GM19043 (cell line): ENCODE measurements around the gene HIVEP2.

Experiments used
- ATAC-seq: cut with Tn5 transposase; IDR thresholded peaks from one replicate; pipeline ENCODE4 v1.9.1; 2021; ENCODE audit warnings: low read depth; ENCODE audit not compliant: unreplicated experiment

Gene HIVEP2

DNA sequence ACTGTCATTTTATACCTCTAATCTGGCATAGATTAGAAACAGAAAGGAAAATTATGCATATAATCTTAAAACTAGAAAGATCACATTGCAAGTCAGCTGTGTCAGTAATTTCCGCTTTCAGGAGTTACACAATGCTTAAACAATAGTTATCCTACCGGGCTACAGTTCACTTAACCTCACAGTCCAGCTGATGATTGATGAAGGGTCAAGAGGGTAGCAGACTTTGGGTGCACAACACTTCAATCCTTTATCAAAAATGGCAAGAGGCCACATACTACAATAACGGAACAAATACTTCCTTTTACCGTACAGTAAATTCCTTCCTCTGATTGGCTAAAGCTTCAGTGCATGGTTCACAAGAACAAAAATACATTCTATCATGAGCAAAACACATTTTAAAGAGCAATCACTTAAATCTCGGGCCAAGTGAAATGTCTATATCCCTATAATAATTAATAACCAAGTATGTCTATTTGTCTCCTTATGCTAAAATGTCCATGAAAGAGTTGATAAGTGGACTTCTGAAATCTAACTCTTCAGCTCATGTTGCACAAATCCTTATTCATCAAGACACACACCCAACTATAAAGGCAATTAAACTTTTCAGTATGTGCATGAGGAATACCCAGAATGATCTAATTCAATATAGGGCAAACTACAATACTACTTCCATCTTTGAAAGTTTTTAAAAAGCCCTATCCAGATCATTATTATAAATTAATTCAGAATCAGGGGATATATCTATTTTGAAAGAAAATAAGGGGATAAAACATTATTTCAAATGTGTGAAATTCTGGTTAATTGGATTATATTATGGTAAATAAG, 76.8 kb downstream of the HIVEP2 start:
- peak; percentile 32 for ATAC-seq

- ATAC-seq = no peak
These were observed 77.6 kb downstream of the HIVEP2 start for GRCh38 chr6:142867355-142867801.

GRCh38 chr6:142863981-142864380, 81.0 kb downstream of the HIVEP2 start:
- ATAC-seq = no peak

DNA sequence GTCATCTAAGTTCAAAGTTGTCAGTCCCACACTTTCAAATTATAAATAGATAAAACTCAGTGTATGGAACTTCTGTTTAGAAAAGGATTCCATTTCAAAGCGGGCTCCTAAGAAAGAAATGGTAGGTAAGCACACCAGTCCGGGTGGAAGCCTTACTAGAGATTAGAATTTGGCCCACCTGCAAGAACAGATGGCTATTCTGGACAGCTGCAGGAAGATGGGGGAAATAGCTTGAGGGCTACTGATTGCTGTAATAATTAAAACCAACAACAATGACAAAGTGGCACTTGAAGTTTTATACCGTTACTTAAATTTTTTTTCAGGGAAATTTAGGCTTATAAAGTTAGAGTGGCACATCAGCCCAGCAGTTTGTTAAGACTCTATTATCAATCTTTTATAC, 83.3 kb downstream of the HIVEP2 start:
- no peak for ATAC-seq

GRCh38 chr6:142860498-142860897, 84.5 kb downstream of the HIVEP2 start:
- no peak for ATAC-seq

GRCh38 chr6:142857796-142858555, 87.0 kb downstream of the HIVEP2 start:
- no peak for ATAC-seq

DNA sequence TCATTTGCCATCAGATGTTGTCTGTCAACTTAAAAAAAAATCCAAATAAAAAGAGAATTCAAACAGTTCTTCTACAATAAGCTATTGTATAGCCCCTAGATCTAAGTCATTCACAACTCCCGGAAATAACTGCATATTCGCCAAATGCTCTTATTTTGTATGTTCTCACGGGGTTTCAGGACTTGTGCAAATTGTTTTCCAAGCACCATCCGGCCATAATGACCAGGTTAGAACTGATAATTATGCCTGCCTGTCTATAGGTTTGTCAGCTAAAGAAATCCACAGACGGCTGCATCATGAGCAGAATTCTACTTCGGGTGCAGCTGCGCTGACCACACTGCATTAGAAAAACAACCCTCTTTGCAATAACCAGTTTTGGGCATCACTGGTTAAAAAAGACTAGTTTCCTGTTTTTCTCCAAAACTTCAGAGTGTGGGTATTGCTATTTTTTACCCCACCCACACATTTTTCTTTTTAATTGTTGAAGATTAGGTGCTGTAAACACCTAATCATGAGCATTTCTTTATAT, 87.7 kb downstream of the HIVEP2 start:
- ATAC-seq = peak; percentile 34

- peak; percentile 55 for ATAC-seq
These were observed 88.2 kb downstream of the HIVEP2 start for GRCh38 chr6:142856624-142857232.

DNA sequence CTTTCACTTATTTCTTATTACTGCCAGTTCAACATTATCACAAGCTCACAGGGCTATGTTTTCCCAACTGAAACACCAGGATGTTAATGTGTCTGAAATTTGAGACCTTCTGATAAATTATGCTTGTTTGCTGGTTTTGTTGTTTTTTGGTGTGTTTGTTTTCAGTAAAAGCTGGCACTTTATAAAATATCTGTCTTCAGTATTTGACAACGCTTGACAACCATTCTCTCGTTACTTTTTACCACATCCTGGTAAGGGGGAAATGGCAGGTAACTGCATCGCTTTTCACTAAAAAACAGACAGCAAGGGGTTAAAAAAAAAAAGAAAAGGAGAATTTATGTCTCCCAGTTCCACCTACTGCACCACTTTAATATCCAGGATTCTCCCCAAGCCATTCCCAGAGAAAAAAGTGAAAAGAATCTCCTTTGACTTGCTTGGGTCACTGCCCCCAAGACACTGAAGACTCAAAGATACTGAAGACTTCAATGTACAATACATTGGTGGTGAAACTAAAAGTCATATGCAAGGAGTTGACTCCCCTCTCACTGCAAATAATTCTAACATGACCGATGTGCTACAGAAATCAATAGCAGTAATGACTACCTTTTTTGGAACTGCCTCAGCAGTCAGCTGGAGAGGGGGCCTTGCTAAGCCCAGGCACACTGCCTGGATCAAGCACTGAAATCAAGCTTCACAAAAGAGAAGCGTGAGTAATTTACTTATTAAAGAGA, 88.9 kb downstream of the HIVEP2 start:
- peak; percentile 25 for ATAC-seq

DNA sequence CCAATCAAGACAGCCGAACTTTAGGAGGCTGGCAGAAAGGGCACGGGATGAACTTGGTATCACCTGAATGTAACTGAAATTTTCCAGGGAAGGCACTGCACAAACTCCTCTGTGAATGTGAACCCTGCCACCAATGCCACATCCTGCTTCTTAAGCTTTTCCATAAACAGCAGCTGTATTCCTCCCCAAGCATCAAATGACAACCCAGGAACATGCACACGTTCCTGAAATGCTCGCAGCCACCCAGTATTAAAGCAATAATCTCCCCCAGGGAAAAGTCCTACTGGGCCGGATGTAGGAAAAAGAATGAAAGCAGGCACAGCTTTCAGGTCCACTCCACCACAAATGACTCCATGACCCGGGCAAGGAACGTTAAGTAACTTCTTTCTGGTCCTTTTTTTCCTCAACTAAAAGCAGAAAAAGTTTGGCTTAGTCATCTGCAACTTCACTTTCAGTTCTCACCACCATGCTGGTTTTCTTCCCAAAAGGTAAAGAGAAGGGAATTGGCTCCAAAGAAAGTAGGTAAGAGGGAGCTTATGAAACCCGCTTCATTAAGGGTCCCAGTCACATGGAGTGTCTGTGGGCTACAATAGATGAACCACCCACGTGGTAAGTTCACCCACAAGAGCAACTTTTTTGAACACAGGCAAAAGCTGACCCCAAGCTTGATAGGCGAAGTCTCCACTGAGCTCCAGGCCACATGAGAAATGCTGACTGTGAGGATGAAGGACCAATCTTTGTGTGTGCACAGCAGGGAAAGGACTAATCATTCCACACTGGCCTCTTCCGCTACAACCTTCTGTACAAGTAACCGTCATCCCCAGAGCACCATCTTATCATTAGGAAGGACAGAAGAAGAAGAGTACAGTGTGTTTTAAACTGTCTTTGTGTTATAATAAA, 90.1 kb downstream of the HIVEP2 start:
- no peak for ATAC-seq

DNA sequence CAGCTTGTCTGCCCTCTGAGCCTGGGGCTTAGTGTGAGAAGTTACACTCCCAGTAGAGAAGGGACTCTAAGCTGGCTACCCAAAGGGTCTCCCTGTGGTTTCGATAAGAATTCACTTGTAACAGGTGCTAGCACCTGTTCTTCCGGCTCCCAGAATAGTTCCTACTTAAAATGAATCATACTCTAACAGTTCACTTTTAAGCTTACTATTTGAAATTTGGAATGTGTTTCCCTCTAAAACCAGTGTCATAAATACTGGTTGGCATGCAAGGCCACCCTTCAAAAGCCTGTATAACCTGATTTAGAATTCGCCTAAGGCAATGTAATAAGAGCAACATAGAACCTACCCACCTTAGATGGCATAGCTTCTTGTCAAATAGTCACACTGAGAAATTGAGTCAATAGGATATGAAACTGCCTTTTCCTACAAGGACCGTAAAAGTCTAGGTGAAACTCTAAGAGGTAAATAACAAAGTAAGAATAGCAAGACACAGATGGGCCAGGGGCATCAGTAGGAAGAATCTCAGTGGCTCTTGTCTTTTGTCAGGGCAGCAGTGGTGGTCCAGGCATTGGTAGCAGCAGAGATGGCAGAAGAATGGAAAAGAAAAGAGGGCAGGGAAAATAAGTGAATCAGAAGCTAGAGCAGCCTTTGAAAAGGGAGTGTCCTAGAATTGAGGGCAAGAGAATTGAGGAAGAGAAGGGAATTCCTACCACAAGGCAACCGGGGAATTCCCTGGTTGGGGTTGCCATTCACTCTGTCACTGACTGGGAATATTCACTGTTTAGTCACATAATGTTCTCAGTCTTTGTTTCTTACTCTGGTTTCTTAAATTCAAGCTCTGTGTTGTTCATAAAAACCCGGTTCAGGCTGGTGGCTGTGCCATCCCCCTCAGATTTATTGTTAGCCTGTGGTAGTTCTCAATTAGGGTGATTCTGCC, 91.5 kb downstream of the HIVEP2 start:
- no peak for ATAC-seq

GRCh38 chr6:142851601-142852000, 93.4 kb downstream of the HIVEP2 start:
- ATAC-seq = no peak

GRCh38 chr6:142850679-142851423, 94.1 kb downstream of the HIVEP2 start:
- peak; percentile 50 for ATAC-seq

DNA sequence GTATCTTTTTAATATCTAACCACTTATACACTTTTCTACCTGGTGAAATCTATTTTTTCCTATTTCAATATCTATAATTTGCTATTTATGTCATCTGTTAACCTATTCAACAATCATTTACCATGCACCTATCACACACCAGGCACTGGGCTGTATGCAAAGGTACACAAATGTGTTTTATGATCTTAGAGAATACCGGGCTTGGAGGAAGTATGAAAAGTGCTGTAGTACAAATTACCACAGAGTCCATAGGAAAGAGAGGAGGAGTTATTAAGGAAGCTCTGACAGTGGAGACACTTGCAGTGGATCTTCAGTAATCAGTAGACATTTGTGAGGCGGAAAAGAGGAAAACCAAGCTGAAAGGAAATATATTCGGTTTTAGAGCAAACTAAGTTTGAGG, 96.0 kb downstream of the HIVEP2 start:
- no peak for ATAC-seq

DNA sequence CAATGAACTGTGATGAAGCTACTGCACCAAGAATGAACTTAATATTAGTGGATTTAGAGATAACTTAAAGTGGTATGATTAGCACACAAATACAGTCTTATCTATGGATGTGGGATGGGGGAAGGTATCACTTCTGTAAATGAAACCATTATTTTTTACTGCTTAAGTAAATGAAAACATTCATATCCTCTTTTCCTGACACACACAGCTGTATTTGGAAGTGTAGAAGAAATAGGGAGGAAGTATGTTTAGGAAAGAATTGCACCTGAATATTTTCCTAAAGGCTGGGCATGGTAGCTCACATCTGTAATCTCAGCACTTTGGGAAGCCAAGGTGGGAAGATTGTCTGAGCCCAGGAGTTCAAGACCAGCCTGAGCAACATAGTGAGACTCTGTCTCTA, 96.8 kb downstream of the HIVEP2 start:
- ATAC-seq = no peak

- ATAC-seq = no peak
These were observed 98.1 kb downstream of the HIVEP2 start for GRCh38 chr6:142846883-142847287.

DNA sequence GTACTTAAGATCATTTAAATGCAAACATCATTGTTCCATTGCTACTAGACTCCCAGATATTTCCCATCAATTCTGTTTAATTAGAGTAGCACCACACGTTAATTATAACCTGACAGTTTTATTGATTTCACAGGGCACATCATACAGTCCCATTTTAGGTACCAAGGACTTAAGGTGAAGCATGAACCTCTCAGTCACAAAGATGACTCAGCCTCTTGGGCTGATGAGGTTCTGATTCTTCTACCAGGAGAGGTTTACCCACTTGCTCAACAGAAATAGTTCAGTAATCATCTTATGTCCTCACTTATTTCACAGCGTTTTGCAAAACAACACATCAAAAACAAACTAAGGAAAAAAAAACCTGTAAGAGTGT, 98.5 kb downstream of the HIVEP2 start:
- ATAC-seq = no peak
